ENCODE measurements around the gene TSPAN6.

The TSPAN6 gene

GRCh38 chrX:100647095-100647494, 10.5 kb upstream of the TSPAN6 start:
- DNase-seq, result no peak

GRCh38 chrX:100645106-100645505, 8.5 kb upstream of the TSPAN6 start:
- no peak for DNase-seq

GRCh38 chrX:100643956-100644860, 7.6 kb upstream of the TSPAN6 start, which contains the start of gene SRPX2:
Gene SRPX2, plus strand, starts transcription at chrX:100644199. Its CDS starts 2,124 bp downstream, at chrX:100646323.
- no peak for DNase-seq

DNA sequence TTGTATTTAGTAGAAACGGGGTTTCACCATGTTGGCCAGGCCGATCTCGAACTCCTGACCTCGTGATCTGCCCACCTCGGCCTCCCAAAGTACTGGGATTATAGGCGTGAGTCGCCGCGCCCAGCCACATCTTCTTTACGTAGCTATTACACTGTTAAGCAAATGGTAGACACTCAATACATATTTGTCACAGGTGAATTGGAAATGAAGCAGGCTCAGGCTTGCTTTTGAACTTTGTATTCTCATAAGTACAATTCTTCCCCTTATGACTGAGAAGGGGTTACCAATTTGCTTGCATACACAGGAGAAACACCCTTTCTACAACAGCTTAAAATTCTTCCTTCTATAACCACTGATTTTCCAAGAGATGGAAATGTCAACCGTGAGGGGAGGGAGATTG, 6.6 kb upstream of the TSPAN6 start:
- no peak for DNase-seq

- no peak for DNase-seq
Observed at GRCh38 chrX:100642290-100642689, 5.7 kb upstream of the TSPAN6 start.

- no peak for DNase-seq
Observed at GRCh38 chrX:100635989-100636320, 651 bp downstream of the TSPAN6 start.

- DNase-seq, result no peak
Observed at GRCh38 chrX:100635040-100635439, 1.6 kb downstream of the TSPAN6 start.

- no peak for DNase-seq
Observed at GRCh38 chrX:100625985-100626491, 10.6 kb downstream of the TSPAN6 start.

- DNase-seq, result no peak
Observed at GRCh38 chrX:100623001-100623400, 13.6 kb downstream of the TSPAN6 start.

GRCh38 chrX:100615005-100615404, 21.6 kb downstream of the TSPAN6 start:
- no peak for DNase-seq

DNA sequence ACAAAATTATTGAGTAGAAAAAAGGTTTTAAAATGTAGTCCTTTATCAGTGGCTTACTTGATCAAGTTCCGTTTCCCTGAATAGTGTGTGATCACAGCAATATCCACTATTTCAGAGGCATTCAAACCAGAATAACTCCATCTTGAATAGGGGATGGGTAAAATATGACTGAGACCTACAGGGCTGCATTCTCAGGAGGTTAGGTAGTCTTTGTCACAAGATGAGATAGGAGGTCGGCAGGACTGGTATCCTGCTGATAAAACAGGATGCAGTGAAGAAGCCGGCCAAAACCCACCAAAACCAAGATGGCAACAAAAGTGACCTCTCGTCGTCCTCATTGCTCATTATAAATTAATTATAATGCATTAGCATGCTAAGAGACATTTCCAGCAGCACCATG, 24.7 kb downstream of the TSPAN6 start:
- no peak for DNase-seq

- DNase-seq, result no peak
Observed at GRCh38 chrX:100609591-100609990, 27.0 kb downstream of the TSPAN6 start.

DNA sequence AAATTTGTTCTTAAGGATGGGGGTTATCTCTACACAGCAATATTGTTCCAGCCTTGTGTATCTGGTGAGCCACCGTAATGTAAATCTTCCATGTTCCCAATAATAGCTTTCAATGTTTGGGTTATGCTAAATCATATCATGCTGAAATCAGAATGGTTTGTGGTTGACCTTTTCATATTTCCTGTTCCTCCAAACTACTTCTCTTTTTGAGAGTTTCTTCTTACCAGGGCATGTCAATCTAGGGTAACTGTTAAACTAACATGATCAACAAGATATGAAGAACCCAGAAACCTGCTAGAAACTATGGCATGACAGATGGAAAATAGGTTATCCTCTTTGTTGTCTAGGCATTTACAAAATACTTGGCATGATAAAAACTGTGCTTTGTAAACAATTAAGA, 29.9 kb downstream of the TSPAN6 start:
- no peak for DNase-seq

- no peak for DNase-seq
Observed at GRCh38 chrX:100600758-100601157, 35.8 kb downstream of the TSPAN6 start.

DNA sequence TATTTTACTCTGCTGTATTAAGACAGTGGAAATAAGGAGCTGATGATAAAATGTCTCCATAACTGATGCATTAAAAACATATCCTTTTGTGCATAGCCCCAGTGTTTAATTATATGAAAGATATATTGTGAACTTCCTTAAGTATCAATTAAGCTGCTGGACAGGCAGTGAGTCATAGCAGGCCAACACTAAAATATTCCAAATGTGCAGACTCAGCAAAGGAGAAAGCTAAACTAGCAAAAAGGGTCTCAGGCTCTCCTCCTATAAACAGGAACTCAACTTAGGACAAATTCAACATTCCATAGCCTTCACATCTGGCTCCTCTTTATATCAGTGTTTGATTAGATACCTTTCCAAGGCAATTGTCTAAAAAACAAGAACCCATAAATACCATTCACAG, 36.3 kb downstream of the TSPAN6 start:
- no peak for DNase-seq

GRCh38 chrX:100599456-100599855, 37.1 kb downstream of the TSPAN6 start:
- no peak for DNase-seq

GRCh38 chrX:100596601-100597000, 40.0 kb downstream of the TSPAN6 start:
- DNase-seq, result no peak

DNA sequence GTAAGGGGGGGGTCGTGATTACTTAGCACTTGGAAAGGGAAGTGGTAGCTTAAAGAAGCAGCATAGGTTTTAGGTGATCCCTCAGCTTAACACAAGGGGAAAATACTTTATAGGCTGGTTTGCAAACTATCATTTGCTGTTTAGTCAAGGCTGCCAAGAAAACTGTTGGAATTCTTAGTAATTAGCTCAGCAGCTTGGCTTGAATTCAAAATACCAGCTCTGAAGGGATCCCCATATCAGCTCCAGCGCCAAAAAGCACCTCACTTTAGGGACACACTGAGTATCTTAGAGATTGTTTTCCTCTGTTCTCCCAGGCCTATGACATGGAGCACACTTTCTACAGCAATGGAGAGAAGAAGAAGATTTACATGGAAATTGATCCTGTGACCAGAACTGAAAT, 43.0 kb downstream of the TSPAN6 start:
- DNase-seq, result no peak

- DNase-seq, result no peak
Observed at GRCh38 chrX:100593126-100593525, 43.5 kb downstream of the TSPAN6 start.

DNA sequence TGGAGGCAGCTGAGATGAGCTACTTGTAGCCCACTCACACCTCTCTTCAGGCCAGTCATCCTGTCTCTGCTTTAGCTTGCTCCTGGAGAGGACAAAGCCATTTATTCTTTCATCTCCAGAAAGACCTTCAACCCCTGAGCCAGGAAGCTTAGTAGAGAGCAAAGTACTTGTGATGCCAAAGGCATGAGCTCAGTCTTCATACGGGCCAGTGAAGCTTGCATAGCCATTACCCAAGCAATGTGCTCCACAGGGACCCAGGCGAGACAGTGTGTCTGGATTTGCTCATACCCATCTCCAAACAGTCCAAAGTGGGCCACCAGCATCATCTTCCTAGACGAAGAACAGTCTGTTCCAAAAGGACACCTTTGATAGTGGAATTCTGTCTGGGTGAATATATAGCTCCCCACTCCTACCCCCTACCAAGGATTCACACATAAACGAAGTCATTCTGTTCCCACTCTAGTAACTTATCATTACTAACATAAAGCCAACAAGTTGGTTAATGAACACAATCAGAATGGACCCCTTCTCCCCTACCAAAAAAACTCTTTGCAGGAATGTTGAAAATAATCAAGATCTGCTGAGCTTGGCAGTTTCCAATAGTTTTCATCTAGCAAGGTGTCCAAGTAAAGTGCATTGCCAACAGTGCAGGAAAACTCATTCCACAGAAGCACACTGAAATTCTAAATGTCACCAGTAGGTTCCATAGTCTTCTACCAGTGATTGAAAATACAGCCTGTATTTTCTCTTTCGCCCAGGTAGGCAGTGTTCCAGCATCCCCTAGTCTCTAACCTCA, 45.2 kb downstream of the TSPAN6 start:
- DNase-seq, result no peak

DNA sequence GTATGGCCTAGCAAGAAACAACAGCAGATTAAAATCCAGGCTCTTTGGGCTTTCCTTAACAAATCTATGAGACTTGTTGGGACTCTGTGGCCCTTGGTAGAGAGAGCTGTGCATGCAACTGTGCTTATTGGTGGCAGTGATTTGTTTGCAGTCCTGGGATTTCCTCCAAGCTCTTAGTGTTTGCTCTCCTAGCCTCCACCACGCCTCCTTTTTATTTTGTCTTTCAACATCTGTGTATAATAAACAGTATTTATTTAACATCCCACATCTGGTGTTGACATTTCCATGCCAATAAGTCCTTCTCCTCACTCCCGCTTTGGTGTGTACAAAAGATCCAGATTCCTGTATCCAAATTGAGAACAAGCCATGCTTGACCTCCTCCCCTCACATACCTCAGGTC, 48.7 kb downstream of the TSPAN6 start:
- DNase-seq, result no peak

DNA sequence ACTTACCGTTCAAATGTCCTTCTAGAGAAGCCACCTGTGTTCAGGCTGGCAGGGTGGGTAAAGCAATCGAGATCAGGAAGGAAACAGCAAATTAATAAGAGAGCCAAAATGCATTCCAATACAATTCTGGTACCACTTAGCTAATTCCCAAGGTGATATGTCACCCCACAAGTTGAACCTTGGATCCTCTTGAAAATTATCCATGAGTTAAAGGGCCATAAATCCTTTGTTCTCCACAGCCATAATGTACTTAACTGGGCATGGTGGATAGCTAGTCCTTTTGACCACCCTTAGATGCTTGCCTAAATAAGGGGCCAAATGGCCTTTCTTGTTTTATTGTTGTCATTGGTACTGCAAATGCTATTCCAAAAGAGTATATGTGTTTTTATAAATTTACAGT, 49.9 kb downstream of the TSPAN6 start:
- no peak for DNase-seq

- DNase-seq, result no peak
Observed at GRCh38 chrX:100584611-100585010, 52.0 kb downstream of the TSPAN6 start, which contains the start of gene TNMD. Gene TNMD, plus strand, starts transcription at chrX:100584936. Its CDS starts 83 bp downstream, at chrX:100585019.
